TTC549 (cell line): ENCODE measurements around the gene PEPD.

Experiments used
- FAIRE-seq: peaks from 2 replicates; lab custom pipeline; 2012; peaks lifted over from hg19 to GRCh38; lab: Jason Lieb, UNC

The PEPD gene

DNA sequence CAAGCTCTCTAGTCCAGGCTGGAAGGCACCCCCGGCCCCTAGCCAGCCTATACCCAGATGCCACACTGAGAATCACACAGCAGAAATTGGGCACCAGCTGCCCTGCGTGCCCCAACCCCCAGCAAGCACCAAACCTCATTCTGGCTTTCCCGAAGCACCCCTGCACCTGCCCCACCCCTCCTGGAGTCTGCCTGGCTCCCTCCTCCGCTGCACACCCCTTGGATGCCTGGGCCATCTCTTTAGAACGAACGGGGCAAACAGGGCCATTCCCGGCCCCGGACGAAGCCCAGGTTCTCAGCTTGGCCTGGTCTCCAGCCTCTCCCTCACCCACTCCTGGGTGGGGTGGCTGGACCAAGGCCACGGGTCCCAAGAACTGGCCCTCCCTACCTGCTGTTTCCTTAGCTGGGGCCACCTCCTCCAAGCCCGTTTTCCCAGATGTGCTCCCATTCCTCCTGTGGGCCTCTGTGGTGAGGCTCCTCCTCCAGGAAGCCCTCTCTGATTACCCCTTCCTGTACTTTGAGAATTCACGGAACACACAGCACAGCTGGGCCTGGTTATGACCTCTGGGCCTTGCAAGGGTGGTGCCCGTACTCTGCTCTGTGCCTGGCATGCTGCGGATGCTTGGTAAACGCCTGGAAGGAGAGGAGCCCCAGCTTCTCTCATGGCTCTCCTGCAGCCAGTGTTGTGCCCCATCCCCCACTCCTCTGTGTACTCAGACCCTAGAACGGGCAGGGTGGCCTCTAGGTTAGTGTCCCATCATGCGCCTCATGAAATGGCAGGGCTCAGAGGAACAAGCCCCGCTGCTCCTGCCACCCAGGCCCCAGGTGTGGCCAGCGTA is 126.6 kb downstream of the PEPD start:
- no peak for FAIRE-seq

DNA sequence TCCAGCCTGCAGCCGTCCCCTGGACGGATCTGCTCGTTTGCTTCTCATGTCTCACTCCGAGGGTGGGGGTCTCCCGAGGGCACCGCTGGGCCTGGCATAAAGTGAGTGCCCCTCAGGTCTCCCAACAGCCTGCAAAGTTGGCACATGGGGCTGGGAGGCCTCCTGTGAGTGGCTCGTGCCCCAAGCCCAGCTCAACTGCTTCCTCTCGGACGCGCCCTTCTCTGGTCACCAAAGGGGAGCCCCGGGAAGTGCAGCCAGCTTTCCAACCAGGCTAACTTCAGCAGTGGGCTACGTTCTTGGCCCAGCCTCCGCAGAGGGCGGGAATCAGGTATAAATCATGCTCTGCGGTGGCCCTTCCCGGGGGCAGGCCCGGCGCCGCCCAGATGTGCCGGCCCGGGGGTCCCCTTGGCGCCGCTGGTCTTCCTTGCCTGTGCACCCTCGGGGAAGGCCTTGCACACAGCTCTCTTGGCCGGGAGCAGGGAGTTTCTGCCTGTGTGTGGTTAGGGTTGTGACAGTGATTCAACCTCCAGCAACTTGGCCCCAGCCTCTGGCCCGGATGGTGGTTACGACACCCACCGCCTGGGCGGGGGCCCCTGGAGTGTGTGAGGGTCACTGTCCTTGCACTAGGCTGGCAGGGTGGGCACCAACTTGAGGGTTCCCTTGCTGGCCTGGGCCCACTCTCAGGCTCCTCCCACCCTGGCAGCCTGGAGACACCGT is 127.4 kb downstream of the PEPD start:
- no peak for FAIRE-seq

DNA sequence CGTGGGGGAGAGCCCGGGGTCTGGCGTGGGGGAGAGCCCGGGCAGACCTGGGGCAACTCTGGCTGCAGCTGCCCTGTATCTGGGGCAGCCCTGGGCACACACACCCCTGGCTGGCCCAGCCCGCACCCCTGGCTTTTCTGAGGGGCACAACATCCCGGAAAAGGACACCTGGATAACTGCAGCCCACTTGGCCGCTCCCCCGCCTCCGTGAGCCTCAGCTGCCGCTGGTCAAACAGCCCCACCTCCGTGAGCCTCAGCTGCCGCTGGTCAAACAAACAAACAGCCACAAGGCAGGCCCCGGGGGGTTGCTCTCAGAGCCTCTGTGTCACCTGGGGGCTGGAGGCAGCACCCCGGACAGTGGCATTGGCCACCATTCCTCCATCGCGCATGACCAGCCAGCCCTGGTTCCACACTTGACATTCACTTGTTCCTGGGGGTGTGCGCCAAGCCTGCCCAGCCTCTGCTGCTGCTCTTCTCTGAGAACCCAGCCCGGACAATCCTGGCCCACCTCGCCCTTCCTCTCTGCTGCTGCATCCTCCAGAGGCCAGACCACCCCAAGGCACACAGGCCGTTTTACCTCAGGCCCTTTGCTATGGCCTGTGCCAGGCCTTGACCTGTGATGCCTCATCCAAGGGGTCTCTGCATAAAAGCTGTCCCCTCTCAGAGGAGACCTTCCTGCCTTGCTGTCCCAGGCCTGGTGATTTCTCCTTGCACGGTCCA is 128.1 kb downstream of the PEPD start:
- no peak for FAIRE-seq

DNA sequence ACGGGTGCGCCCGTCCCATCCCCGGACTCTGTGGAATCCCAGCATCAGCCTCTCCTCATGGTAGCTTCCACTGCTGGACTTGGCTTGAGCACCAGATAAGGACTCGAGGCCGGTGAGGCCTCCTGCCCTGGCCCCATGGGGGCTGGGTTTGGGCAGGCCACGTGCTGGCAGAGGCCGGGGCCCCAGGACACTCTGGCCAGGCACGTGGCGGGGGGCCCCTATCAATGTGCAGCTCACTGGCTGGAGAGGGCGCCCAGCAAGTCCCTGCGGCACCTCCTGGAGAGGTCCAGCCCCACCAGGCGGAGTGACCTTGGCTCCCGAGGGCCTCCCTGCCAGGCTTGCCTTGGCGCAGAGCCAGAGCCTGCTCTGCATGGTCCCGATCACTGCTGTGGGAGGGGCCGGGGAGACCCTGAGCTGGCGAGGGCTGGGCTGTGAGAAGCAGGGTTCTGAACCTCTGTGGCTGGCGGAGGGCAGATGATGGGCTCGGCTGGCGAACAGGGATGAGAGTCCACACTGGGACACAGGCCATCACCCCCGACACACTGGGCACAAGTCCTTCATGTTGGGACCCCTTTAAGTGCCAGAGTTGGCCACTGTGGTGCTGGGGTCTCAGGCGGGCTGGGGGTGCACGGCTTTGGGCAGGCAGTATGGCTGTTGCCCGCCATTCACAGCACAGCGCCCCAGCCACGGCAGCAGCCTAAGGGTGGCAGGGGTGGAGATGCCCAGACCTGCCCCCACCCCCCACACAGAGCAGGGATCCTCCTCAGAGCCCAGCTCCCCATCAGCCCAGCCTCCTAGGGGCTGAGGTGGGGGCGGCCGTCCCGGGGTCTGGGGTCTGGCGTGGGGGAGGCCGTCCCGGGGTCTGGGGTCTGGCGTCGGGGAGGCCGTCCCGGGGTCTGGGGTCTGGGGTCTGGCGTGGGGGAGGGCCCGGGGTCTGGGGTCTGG is 129.0 kb downstream of the PEPD start:
- no peak for FAIRE-seq

DNA sequence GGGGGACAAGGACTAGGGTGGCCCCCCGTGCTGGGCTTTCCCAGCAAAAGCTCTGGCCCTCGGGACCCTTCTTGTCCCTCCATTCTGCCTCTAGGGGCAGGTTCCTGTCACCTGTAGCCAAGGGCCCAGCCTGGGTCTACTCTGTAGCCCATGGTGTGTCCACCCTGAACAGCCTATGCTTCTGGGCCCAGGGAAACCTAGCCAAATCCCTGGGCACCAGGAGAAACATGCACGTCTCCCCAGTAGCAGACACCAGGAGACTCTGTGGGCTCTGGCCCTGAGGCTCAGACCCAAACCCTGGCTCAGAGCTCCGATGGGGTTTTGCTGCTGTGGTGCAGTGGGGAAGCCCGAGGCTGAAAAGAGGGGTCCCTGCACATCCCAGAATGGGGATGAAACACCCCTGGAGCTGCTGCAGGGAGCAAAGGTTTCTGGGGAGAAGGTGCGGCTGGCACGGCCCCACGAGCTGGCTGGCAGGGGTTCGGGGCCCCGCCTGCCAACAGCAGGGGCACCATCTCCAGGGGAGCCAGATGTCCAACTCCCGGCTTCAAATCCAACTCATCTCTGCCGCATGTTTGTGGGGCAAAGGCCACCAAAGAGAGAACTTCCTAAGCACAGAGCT is 129.9 kb downstream of the PEPD start:
- no peak for FAIRE-seq

DNA sequence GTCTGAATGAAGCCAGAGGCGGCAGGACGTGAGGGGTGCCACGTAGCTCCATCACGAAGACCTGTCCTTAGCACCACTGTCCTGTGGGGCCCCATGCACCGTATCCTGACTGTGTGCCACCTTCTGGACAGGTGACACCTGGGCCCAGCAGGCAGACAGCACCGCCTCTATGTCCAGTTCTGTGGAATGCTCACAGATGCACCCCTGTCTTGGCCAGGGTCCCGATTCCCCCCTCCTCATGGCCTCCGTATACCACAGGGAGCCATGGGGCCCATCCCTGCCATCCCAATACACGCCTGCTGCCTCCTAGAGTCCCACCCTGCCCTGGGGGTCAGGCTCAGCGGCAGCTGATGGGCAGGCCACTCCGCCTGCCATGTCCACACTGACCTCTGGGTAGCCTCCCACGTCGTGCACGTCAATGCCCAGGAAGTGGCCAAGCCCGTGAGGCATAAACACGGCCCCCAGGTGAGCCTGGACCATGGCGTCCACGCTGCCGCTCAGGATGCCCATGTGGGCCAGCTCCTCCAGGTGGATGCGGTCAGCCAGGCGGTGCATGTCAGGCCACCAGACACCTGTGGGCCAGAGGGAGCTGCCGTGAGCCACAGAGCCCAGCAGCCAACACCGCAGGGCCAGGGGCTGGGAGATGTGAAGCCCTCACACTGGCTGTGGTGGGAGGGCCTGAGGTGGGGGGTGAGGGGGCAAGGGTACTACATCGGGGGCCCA is 130.5 kb downstream of the PEPD start:
- no peak for FAIRE-seq

DNA sequence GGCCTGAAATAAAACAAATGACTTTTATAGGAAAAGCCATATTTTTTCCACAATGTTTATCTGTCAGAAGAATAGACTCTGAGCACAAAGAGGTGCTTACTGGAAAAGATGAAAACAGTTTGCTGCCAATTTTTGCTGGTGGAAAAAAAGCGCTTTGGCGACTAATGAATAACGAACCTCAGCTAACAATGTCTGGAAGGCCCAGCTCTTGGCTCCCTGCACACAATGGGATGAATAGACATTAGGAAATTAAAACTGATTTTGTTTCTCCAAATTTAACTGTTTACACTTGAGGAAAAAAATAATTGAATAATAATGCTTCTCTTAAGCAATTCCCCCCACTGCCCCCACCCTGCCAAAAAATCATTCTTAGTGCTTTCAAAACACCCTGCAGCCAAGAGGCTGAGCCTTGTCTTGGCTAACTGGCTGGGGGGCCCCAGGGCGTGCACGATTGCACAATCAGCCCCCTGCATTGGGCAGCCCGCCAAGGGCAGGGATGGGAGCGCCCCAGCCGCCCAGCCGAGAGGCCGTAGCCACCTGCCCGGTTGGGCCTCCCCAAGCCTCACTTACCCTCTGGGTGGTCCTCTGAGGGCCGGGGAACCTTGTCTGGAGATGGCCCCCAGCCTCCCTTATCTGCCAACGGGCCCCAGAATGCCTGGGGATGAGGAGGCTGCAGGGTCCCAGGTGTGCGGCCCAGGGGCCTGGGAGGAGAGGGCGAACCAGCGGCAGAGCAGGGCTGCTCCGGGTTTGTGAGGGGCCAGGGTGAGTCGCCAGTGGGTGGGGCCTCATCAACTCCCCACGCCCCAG is 131.3 kb downstream of the PEPD start:
- FAIRE-seq = no peak

DNA sequence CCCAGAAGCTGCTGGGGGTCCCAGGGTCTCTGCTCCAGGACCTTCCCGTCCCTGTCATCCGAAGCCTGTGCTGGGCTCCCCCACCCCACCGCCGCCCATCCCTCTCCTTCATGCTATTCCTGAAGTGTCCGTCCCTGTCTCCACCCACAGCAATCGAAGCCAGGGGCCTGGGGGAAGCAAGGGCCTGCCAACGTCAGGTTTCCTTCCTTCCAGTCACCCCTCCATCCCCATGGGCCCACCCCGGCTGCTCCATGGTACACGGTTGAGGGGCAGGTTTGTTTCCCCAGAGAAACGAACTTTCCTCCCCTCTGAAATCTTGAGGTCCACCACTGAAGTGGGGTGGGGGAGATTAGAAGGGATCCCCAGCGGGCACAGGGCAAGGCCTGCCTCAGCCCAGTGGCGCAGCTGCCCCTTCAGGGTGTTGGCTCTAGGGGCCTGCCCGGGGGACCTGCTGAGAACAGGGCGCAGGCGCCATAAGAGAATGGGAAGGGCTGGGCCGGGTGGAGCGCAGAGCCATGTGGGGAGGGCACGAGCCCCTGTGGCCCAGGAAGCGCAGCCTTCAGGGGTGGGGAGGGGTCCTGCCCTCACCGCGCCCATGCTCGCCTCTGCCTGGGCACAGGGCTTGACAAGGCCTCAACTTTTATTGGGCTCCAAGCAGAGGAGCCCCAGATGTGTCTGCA is 132.0 kb downstream of the PEPD start:
- FAIRE-seq = no peak

DNA sequence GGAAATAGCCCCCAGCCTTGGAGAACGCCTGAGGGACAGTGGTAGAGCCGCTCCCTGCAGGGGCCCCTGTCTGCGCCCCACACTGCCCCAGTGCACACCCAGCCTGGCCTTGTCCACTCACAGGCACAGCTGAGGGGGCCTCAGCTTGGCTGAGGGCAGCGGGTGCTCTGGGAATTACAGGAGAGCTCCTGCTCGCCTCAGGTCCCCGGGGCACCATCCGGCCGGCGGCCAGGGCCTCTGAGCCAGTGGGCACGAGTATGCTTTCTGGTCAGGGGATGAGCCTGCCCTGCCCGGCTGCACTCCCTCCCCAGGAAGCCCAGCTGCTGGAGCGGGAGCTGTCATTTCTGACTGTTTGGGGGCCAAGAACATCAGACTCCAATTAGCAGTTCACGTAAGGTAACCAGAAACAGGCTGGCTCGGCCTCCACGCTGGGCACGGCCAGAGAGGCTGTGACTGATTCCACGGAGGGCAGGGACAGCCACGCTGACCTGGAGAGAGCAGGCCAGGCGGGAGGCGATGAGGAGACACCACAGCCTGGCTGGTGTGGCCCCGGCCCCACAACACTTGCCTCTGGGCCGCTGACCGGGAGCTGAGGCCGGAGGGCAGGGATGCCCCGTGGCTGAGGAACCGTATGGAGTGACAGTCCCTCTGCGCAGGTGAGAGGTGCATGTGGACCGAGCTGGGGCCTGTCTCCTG is 132.7 kb downstream of the PEPD start:
- no peak for FAIRE-seq

DNA sequence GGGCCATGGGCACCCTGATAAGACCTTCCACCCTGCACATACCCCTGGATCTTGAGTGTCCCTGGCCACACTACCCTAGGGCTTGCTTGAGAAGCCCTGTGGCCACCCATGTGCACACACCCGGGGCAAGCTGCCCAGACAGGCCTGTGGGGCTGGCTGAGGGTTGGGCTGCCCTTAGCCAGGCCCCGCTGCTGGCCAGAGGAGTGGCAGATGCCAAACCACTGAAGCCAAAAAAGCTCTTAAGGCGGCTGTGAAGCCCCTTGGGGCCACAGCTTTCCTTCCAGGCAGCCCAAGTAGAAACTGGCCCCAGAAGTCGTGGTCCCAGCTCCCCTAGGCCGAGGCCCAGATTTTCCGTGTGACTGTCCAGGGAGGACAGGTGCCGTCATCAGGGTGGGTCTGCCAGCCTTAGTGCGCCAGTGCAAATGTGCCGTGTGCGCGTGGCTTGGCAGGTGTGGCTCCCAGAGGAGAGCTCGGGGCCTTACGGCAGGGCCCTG is 133.3 kb downstream of the PEPD start:
- no peak for FAIRE-seq

DNA sequence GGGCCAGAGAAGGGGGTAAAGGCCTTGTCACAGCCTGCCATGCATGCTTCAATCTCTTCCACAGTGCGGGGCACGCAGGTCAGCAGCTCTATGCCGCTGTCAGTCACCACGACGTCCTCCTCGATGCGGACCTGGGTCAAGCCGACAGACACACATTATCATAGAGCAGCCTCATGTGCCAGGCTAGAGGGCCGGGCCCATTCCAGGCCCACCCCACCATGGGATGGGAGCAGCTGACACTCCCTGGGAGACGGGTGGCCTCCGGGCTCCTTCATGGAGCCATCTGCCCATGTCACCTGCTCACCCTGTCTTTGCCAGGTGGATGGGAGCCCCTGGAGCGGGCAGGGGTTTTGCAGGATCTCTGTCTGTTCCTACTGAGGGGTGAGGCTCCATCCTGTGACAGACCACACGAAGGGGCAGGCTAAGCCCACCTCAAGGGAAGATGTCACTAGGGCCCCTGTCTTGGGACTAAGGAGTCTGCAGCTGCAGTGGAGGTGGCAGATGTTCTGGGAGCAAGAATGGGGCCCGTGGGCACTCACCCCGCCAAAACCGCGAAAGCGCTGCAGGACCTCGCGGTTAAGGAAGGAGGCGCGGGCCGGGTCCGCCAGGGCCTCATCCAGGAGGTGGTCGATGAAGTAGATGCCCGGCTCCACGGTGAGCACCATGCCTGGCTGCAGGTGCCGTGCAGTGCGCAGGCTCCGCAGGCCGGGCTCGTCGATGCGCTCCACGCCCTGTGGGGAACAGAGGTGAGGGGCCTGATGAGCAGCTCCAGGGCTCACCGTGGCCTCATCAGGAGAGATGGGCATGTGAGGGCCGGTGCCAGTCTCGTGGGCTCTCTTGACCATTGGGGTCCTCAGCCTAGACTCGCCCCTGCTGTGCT is 134.0 kb downstream of the PEPD start:
- FAIRE-seq = no peak

DNA sequence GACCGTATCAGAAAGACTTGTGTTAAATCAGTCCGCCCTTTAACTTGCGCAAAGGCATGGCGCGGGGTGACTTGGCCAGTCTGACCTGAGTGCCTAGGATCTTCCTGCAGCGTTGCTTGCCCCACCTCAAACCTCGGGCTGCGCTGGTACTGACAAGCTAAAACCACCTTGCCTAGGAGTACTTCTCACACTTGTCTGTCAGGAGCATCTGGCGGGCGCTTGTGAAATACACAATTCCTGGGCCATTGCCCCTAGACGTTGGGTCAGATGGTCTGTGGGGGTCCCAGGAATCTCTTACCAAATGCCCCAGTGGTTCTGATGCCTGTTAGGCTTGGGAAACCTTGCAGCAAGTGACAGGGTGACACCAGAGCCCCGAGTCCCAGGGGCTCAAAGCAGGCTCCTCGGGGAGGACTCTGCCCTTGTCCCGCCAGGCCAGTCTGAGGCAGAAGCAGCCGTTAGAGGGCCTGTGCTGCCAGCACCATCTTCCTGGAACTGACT is 135.2 kb downstream of the PEPD start:
- FAIRE-seq = no peak

DNA sequence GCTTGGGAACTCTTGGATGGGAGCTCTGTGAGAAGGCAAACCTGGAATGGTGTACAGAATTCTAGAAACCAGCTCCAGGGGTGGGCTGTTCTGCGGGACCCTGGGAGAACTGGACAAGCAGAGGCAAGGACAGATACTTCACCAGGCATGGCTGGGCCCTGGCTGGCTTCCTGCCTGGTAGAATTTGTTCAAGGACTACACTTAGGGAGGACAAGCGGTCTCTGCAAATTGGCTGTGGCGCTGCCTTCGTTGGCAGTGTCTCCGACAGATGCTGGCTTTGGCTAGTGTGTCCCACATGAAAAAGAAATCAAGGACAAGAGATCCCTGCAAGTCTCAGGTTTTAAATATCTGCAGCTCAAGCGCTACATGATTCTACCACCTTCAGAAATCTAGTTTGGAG is 135.6 kb downstream of the PEPD start:
- FAIRE-seq = no peak

DNA sequence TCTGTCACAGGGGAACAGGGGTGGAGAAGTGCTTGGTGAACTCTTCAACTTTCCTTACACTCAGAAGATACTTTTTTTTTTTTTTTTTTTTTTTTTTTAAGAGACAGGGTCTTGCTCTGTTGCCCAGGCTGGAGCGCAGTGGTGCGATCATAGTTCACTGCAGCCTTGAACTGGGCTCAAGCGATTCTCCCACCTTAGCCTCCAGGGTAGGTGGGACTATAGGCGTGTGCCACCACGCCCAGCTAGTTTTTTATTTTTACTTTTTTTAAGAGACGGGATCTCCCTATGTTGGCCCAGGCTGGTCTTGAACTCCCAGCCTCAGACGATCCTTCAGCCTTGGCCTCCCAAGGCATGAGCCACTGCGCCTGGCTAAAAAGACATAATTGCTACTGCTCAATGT is 136.6 kb downstream of the PEPD start:
- FAIRE-seq = no peak

DNA sequence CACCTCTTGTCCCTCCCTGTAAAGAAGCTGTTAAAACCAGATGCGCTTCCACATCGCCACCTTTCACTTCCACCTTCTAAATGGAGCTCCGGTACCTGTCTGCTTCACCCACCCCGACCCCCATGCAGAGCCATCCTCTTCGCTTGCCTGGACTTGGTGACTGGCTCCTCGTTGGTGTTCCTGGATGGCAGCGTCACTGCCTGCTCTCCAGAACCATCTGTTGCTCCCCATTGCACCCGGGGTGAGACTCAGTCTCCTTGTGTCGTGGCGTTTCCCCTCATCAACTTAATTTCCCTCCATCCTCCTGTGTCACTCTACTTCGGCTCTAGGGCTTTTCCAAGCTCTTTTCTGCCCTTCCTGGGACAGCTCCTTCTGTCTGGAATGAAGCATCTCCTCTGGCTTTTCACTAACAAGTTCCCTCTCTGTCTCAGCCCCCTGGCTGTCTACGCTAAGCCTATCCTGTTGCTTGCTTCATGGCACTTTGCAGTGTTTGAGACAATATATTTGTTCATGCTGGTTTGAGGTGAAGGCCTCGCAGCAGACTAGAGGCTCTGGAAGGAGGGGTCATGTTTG is 137.8 kb downstream of the PEPD start:
- no peak for FAIRE-seq

DNA sequence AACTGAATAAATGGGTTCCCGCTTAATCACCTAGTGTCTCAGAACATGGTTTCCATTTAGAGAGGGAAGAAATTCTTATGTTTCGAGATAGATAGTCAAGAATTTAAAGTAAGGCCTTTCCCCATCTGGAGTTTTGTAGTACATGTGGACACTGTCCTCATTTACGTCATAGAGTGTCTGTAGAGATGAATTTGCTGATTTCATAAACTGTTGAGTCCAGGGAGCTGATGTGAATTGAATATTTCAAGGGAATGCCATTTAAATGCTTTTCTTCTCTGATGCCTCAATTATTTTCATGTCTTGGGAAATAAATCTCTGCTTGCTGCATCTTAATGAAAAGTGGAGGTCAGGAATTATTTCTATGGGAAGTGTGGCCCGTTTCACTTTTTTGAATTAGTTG is 138.6 kb downstream of the PEPD start:
- FAIRE-seq = no peak

DNA sequence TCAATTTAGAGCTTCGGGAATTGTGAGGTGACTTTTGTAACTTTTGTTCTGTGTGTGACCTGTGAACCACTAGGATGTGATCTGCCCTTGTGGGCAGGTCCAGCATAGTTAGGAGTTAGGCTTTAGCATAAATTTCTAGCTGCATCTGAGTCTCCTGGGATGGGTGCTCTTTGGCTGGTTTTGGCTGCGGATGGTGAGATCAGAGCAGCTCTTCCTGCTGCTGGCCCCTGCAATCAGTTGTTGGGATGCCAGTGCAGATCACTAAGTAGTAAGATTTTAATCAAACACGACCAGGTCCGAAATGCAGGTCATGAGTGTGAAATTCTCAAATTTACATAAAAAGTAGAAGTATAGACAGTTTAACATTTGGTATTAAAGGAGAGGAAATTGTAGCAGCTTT is 139.6 kb downstream of the PEPD start:
- no peak for FAIRE-seq
